Stimulated activated CD4-positive, alpha-beta T cell treated with anti-CD3 and anti-CD28 coated beads, Interleukin-12 subunit alpha, Interleukin-12 subunit beta, amount 100 ng/mL, for 24 hours (primary cell): ENCODE data around the gene BDP1.
"Not testable (repeated sequence)": the region's sequence is repeated elsewhere in the genome, so short reads cannot be mapped to it uniquely, and the experiment has no call there.

Experiments used
- DNase-seq, 2 experiments: peaks; one replicate each; pipeline ENCODE4 v3.0.0-alpha.2; 2020; ENCODE audit warnings: low read depth in 2 of 2

The BDP1 gene, protein sequence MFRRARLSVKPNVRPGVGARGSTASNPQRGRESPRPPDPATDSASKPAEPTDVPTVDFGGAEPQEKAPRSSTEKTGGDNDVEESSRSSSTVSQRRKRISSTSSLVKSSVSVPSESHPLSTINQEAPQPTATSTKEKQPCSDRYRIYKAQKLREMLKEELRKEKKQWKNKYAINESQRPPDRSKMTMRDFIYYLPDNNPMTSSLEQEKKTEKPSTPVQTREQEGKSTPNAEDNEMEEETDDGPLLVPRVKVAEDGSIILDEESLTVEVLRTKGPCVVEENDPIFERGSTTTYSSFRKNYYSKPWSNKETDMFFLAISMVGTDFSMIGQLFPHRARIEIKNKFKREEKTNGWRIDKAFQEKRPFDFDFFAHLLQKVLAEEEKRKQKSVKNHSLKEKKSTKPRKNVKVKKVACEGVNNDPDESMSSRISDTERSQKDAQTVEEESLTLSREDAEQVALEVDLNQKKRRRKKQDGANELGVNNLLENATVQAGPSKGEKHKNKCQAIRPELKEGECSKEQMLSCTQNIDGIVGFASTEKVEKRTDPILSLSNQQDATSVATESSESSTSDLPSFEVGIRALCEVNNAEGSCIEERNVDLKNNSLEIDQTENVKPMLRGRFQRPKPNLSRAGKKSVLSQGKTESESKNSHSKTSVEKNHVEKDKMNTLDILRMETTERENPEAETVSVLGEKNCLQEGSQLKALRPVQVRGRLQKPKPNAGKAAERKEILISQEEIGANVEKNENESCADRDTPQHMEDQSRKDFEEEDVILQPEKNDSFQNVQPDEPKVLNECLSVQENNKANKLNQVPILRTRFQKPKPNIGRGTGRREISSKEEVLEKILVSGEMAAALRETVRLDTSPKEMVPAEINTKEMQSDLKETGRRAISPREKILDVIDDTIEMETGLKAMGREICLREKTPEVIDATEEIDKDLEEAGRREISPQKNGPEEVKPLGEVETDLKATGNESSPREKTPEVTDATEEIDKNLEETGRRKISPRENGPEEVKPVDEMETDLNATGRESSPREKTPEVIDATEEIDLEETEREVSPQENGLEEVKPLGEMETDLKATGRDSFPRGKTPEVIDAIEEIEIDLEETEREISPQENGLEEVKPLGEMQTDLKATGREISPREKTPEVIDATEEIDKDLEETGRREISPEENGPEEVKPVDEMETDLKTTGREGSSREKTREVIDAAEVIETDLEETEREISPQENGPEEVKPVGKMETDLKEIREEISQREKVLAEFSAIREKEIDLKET (N-terminal part only)

GRCh38 chr5:71455427-71456361 is at the start of gene BDP1:
BDP1 (plus strand) TSS chr5:71455651; CDS start chr5:71455878, 227 bp downstream.
- DNase-seq = peak; percentile 96 to 97

DNA sequence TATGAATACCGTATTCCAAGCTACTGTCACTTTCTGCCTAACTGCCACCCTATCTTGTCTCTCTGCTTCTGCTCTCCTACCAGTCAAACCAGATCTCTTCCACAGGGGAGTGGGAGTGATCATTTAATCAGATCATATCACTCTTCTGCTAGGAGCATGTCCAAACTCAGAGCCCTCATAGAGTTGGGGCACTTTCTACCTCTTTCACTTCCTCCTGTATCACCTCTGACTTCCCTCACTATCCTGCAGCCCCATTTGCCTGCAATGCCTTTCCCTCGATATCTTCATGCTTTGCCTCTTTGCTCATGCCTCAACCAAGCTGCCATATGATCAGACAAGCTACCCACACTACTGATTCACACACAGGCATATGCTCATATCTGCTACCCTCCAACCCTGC is 45.4 kb upstream of the BDP1 start:
- not testable (repeated sequence) for DNase-seq

- not testable (repeated sequence) for DNase-seq
Observed at GRCh38 chr5:71415626-71416025, 39.8 kb upstream of the BDP1 start.

DNA sequence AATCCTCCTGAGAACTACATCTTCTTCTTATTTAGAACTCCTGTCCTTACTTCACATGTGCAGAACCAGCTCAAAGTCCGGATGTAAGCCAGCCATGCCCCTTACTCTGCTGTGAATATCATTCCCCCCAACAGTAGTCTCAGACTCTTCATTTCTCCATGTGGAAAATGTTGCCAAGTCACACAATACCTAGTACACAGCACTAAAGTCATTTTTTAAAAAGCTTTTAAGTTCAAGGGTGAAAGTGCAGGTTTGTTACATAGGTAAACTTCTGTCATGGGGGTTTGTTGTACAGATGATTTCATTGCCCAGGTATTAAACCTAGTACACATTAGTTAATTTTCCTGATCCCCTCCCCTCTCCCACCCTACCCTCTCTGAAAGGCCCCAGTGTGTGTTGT is 37.4 kb upstream of the BDP1 start:
- DNase-seq = not testable (repeated sequence)

DNA sequence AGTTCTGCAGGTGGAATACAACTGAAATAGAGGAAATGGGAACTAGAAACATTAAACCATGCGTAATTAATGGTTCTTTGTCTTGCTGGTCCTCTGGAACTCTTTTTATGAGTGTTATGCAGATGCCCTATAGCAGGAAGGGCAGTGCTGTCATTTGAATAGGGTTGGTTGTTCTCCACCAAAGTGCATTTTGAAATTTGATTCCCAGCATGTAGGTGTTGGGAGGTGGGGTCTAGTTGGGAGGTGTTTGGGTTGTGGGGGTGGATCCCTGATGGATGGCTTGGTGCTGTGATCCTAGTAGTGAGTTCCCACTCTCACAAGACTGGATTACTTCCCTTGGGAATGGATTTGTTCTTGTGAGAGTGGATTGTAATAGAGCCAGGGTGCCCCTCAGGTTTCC is 34.2 kb upstream of the BDP1 start:
- not testable (repeated sequence) for DNase-seq

GRCh38 chr5:71423896-71424295 is 31.6 kb upstream of the BDP1 start:
- DNase-seq = not testable (repeated sequence)

DNA sequence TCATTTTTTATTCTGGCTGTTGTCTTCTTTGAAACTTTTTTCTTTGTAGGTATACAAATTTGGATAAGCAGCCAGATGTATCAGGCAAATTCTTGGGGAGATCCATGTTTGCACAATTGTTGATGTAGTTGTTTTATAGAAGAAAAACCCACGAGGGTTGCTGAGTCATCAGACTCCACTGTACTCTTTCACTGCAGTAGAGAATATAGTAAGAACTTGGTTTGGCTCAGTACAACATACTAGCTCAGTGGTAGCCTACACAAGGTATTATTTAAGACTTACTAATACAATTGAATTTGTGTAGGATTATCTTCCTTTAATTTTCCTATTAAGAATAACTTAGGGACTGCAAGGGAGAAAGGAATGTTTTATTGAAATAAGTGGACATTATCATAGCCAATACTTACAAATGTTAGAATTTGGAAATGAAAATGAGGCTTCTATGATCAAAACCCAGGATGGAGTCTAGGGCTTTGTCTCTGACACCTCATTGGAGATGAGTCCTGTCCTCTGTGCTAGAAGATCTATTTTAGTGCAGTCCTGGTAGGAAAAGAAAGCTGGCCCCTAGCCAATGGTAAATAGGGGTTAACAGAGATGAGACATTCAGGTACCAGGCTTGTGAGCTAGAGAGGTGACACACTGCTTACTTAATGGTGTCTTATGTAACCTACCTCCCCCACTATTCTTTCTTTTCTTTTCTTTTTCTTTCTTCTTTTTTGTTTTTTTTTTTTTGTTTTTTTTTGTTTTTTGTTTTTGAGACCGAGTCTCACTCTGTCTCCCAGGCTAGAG is 28.6 kb upstream of the BDP1 start:
- DNase-seq = not testable (repeated sequence)

- not testable (repeated sequence) for DNase-seq
Observed at GRCh38 chr5:71432410-71432809, 23.0 kb upstream of the BDP1 start.

GRCh38 chr5:71434825-71435224 is 20.6 kb upstream of the BDP1 start:
- not testable (repeated sequence) for DNase-seq

GRCh38 chr5:71441564-71441963 is 13.9 kb upstream of the BDP1 start:
- DNase-seq = not testable (repeated sequence)

- DNase-seq = not testable (repeated sequence)
Observed at GRCh38 chr5:71443891-71444290, 11.6 kb upstream of the BDP1 start.

DNA sequence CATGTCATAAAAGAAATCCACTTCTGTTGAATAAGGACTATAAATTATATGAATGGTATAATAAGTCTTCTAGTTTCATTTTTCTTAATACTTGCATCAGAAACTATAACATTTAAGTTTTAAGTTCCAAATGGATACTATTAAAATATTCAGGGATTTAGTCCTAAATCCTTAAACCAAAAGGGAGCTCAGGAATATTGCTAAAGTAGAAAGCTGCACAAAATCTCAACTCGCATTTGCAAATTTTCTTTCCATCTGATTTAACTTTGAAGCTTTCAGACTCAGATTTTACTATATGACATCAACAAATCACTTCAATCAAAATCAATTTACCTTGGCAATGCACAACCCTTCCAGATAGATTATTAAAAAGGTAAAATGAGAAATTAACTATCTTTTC is 10.4 kb upstream of the BDP1 start:
- DNase-seq = not testable (repeated sequence)

DNA sequence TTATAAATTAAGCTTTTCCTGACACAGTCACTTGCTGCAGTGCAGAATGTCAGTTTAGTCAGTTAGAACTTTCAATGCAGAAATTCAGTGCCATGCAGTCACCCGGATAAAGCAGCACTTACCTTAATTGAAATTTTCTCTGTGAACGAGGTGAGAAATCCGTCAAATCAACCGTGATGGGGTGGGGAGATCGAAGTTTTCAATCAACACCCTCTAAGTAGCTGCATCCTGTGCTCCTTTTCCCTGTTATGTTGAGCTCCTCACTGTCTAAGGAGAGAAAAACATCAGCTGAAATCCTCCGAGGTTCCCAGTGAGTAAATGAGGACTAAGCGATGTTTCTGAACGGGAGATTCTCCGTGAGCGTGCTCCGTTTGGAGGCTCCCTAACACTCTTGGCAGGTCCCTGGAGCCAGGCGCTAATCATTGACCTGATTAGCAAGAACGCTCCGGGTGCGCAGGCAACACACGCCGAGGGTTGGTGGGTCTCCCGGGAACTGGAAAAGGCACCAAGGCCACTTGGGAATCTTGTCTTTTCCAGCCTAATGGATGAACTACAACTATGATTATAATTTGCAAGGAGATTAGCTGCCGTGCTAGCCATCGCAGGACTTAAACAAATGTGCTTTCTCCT is 9.8 kb upstream of the BDP1 start:
- DNase-seq = not testable (repeated sequence)

DNA sequence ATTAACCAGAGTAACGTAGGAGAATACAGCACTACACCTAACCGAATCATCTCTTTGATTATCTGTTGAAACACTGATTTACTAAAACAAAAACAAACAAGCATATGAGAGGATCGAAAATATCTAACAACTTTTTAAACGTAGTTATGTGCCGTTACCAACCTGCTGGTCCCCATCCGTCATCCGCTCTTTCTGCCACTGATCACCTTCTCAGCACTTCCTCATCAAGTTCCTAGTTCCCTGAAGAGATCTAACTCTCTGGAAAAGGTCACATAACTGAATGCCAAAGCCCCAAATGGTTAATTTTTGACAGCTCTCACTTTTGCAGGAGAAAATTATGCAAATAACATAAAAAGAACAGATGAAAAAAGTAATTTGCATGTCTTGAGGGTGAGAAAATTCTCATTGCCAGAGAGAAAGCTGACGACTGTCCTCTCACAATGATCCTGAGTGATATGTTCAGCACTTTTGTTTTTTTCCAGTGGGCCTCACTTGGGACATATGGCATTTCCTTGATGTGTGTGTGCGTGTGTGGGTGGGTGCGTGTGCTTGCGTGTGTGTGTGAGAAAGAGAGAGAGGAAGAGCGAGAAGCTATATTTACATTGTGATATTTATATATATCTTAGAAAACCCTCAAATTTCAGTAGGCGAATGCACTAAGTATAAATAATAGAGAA is 8.8 kb upstream of the BDP1 start:
- not testable (repeated sequence) for DNase-seq

GRCh38 chr5:71447218-71447808 is 8.1 kb upstream of the BDP1 start:
- DNase-seq = peak; percentile 11 to 28

DNA sequence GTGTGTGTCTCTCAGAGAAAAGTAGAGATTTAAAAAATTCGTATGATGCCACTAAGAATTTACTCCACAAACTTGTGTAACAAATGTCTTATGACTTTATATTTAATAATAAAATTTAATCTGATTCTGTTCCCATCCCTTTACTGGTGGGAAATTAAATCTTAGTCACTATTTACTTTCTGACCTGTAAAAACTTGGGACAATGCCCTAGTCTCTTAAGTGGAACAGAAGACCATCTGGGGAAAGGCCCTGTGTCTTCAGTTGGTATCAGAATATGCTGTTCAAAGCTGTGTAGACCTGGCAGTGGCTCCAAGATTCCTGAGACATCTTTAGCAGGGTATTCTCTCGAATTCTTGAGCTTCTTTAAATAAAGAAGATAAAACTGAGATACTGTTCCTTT is 2.6 kb upstream of the BDP1 start:
- DNase-seq = no peak

DNA sequence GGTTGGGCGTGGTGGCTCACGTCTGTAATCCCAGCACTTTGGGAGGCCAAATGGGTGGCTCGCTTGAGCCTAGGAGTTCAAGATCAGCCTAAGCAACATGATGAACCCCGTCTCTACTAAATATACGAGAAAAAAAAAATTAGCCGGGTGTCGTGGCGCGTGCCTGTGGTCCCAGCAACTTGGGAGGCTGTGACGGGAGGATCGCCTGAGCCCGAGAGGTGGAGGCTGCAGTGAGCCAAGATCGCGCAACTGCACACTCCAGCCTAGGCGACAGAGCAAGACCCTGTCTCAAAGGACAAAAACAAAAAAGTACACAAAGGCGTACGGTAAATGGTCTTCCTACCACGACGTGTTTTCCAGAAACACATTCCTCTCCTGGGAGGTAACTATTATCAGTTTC is 538 bp upstream of the BDP1 start:
- no peak for DNase-seq

DNA sequence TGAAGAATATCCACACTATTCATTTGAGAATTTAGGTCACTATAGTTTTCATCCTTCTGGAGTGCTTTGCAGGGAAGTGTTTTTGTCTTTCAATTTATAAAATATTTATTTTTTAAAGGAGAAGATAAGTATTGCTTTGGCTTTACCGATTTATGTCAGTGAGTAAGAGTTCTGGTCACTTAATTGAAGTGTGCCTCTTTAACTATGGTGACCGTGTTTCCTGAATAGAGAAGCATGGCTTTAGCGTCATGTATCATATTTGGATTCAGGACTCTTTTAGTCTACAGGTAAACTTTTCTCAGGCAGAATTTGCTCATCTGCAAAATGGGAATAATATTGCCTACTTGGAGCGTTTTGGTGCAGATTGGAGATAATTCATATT is 902 bp downstream of the BDP1 start:
- no peak for DNase-seq
